K562 (cell line): ENCODE data around the gene C10orf71. TPM values are rescaled to one million over a fixed set of nuclear protein-coding genes. Genes with fewer than 3 reads are reported as not detected.

Experiments
- ATAC-seq: fragments of 200-7000 bp; cut with Tn5 transposase; 3 replicates; pipeline ENCODE4 v1.9.1; 2020; ENCODE audit warnings: moderate library complexity
- BruUV-seq: library from RNA; stranded (reverse); fragments of 400-500 nt; replicated peaks from 2 replicates; lab custom pipeline; 2021; lab: Mats Ljungman, UMichigan
- CTCF ChIA-PET: fragments of 300-600 bp; formaldehyde crosslinking; extraction: SDS; loops from one replicate; lab custom pipeline; 2021; ENCODE audit warnings: low intra/inter-chr PET ratio; lab: Yijun Ruan, JAX
- POLR2A ChIA-PET: fragments of 300-600, 350-650 bp; sonication (Branson Sonifier 250); formaldehyde crosslinking; extraction: SDS; loops from one replicate; lab custom pipeline; 2021; ENCODE audit warnings: antibody characterized with exemption, inconsistent platforms; lab: Yijun Ruan, JAX
- DNase-seq, 4 experiments: peaks; one replicate each; pipeline versions ENCODE4 v3.0.0 to v3.0.0-alpha.2; 2011 to 2018; ENCODE audit warnings: low spot score in 3 of 4, mixed read lengths in 3 of 4; ENCODE audit errors: extremely low read depth in 1 of 4
- FAIRE-seq: peaks from 2 replicates; lab custom pipeline; 2011; peaks lifted over from hg19 to GRCh38; lab: Jason Lieb, UNC
- H2AFZ ChIP-seq: 2 replicates; pipeline ENCODE4 v1.6.0; 2011; ENCODE audit warnings: low read depth, low read length, control low read depth, inconsistent platforms
- H3K27ac ChIP-seq: fragments of 200-600 bp; 3 replicates; pipeline ENCODE4 v1.8.0; 2011; ENCODE audit warnings: low read depth, mild to moderate bottlenecking, control low read depth, inconsistent platforms, low read length, moderate library complexity, mixed read lengths; ENCODE audit errors: extremely low read depth
- H3K27me3 ChIP-seq, 2 experiments: fragments of 300-600 bp in 1 of 2; 2 replicates in 1 of 2; 3 replicates in 1 of 2; pipeline versions ENCODE4 v1.6.0 to v1.8.0; 2011; ENCODE audit warnings: inconsistent platforms in 2 of 2, low read length in 2 of 2, mild to moderate bottlenecking in 1 of 2, mixed read lengths in 1 of 2, moderate library complexity in 1 of 2; ENCODE audit not compliant: control insufficient read depth in 2 of 2, insufficient read depth in 2 of 2
- H3K36me3 ChIP-seq: fragments of 300-600 bp; 3 replicates; pipeline ENCODE4 v1.8.0; 2011; ENCODE audit warnings: mild to moderate bottlenecking, low read length, inconsistent platforms; ENCODE audit not compliant: control insufficient read depth, insufficient read depth
- H3K4me1 ChIP-seq, 2 experiments: fragments of 200-600 bp in 1 of 2; replicated peaks in 1 of 2; 2 replicates in 1 of 2; 3 replicates in 1 of 2; pipeline versions ENCODE4 v1.5.1 to v1.8.0; 2011; ENCODE audit warnings: inconsistent platforms in 2 of 2, low read length in 2 of 2, mild to moderate bottlenecking in 1 of 2, mixed read lengths in 1 of 2, moderate library complexity in 1 of 2; ENCODE audit not compliant: control insufficient read depth in 2 of 2, insufficient read depth in 2 of 2
- H3K4me2 ChIP-seq: 2 replicates; pipeline ENCODE4 v1.6.1; 2011; ENCODE audit warnings: low read length, control low read depth, inconsistent platforms, mixed read lengths; ENCODE audit not compliant: insufficient read depth
- H3K4me3 ChIP-seq: fragments of 200-600 bp; sonication (generic), shearing (Covaris generic); 2 replicates; pipeline ENCODE4 v1.5.1; 2016; ENCODE audit warnings: control low read depth, inconsistent platforms
- H3K79me2 ChIP-seq: fragments of 200-600 bp; 3 replicates; pipeline ENCODE4 v1.8.0; 2011; ENCODE audit warnings: low read length, inconsistent platforms; ENCODE audit not compliant: control insufficient read depth, insufficient read depth
- H3K9ac ChIP-seq, 2 experiments: 2 replicates each; pipeline versions ENCODE4 v1.6.0 to v1.6.1; 2011; ENCODE audit warnings: low read depth in 2 of 2, low read length in 2 of 2, control low read depth in 1 of 2, inconsistent platforms in 1 of 2, mild to moderate bottlenecking in 1 of 2, mixed read lengths in 1 of 2; ENCODE audit not compliant: insufficient read depth in 1 of 2
- H3K9me1 ChIP-seq: one replicate; pipeline ENCODE4 v1.6.0; 2011; ENCODE audit warnings: inconsistent platforms, mild to moderate bottlenecking, low read length, moderate library complexity; ENCODE audit not compliant: control insufficient read depth, insufficient read depth
- H3K9me3 ChIP-seq: replicated peaks from 2 replicates; pipeline ENCODE4 v1.5.1; 2011; ENCODE audit warnings: low read depth, low read length, inconsistent platforms; ENCODE audit not compliant: control insufficient read depth, insufficient read depth
- H4K20me1 ChIP-seq: replicated peaks from 2 replicates; pipeline ENCODE4 v1.6.1; 2011; ENCODE audit warnings: low read length, inconsistent platforms, mixed read lengths; ENCODE audit not compliant: control insufficient read depth, insufficient read depth
- WGBS: fragments of 100-300 bp; shearing (Covaris generic); methylation state at CpG from one replicate; pipeline ENCODE4 v1.1.6; 2016; ENCODE audit warnings: low coverage, mixed read lengths; ENCODE audit not compliant: insufficient coverage; ENCODE audit errors: missing lambda C conversion rate; 5-methylcytosine and 5-hydroxymethylcytosine counted together
- in situ Hi-C: fragments of 300-500 bp; cut with MboI; formaldehyde crosslinking; loops from 4 replicates; pipeline ENCODE4 v1.15.0; 2018; ENCODE audit warnings: inconsistent platforms, mixed read lengths
- intact Hi-C: fragments of 100-400 bp; cut with micrococcal nuclease; formaldehyde crosslinking; loops from 2 replicates; pipeline ENCODE4 v1.14.2; 2022
- polyA plus RNA-seq, 8 experiments: library from polyadenylated mRNA; depleted of rRNA in 4 of 8; stranded (reverse) in 5 of 8; unstranded in 3 of 8; fragments of >200 nt; fragmentation: Nextera tagmentation in 2 of 8; fragmentation: Illumina TruSeq in 1 of 8; extraction: Ambion mirVana in 2 of 8; extraction: Trizol in 1 of 8; gene quantifications; 2 replicates each; pipeline versions ENCODE4 v1.2.1 to v1.2.3, GENCODE V29; 2011 to 2014; ENCODE audit warnings: inconsistent platforms in 1 of 8, missing spikeins in 1 of 8
- total RNA-seq, 7 experiments: library from RNA; depleted of rRNA in 6 of 7; stranded (reverse); fragments of >200 nt in 6 of 7; fragmentation: Illumina TruSeq in 2 of 7; extraction: Trizol in 2 of 7; gene quantifications; 2 replicates each; pipeline versions ENCODE4 v1.2.1 to v1.2.3, GENCODE V29; 2011 to 2021; ENCODE audit warnings: low replicate concordance in 1 of 7
- TF ChIP-seq, protein P1 (sequence below): sonication (generic); formaldehyde crosslinking; IDR thresholded peaks from 2 replicates; pipeline ENCODE4 v1.5.0; 2020; ENCODE audit warnings: missing genetic modification reagents
- TF ChIP-seq, protein P2 (sequence below): sonication (generic); formaldehyde crosslinking; IDR thresholded peaks from 2 replicates; pipeline ENCODE4 v1.8.0; 2023; ENCODE audit warnings: mild to moderate bottlenecking, missing genetic modification reagents

C10orf71 gene
- total and polyA plus RNA-seq, 9 of the 15 experiments (the other 6 are each of a cell fraction or from before 2014, with no cell fraction given), result 0.06 to 4.5 (median 1.3) TPM

DNA sequence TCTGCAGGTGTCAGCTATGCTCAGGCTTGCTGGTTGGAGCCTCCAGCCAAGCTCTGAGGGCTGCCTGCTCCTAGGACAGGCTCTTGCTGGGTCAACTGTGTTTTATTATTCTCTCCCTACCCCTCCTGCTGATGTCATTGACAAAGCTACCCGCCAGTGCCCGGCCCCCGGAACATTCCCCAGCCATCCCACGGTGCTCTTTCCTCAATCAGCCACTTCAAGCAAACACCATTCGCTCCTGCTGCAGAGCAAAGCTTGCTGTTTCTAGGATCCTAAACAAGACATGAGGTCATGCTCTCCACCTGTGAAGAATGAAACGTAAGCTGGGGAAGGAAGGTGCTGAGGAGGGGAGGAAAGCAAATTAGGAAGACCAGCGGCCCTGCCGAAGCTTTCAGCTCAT is 2.1 kb upstream of the C10orf71 start:
- H3K9me3 ChIP-seq, result no peaks in the 10 kb centered on the region
- ATAC-seq (no peak), FAIRE-seq (no peak), DNase-seq (no peak)
- H3K9me1 ChIP-seq, result no peaks in the 10 kb centered on the region
- in situ Hi-C loops, result no loop called here
- H3K4me1 ChIP-seq, result peaks cover 38 to 47% of the 10 kb centered on the region in 2 experiments
- 0 out of 2 replicates have a peak overlapping the region, but pooled peaks have one; percentile 2 for H3K4me2 ChIP-seq
- peaks cover 36% of the 10 kb centered on the region for H3K79me2 ChIP-seq
- WGBS, result 75% methylated on average over 8 of the region's 8 CpGs
- H3K27me3 ChIP-seq, result no peaks in the 10 kb centered on the region
- BruUV-seq, result no TSS peak
- no peak overlapping the region for H3K27ac ChIP-seq
- intact Hi-C loops, result no loop called here
- CTCF ChIA-PET, result no interaction called here
- no peaks in the 10 kb centered on the region for H3K36me3 ChIP-seq
- no peak overlapping the region for H3K9ac ChIP-seq
- H3K4me3 ChIP-seq, result no peak overlapping the region
- H4K20me1 ChIP-seq, result no peaks in the 10 kb centered on the region
- peak overlapping the region; percentile 53; the same call in 1 of the 2 replicates for H2AFZ ChIP-seq
- POLR2A ChIA-PET, result interaction anchor here (0.6 to 1.8 kb wide), 6 partner anchors 11 to 248 kb away, joined by 3 to 5 read pairs (median 4); no protein-coding TSS in a partner anchor
- TF ChIP-seq, protein P1, sequence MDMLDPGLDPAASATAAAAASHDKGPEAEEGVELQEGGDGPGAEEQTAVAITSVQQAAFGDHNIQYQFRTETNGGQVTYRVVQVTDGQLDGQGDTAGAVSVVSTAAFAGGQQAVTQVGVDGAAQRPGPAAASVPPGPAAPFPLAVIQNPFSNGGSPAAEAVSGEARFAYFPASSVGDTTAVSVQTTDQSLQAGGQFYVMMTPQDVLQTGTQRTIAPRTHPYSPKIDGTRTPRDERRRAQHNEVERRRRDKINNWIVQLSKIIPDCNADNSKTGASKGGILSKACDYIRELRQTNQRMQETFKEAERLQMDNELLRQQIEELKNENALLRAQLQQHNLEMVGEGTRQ (CRISPR knock-in tag), result 0 out of 2 replicates have a peak, but pooled peaks have one; percentile 2
- TF ChIP-seq, protein P2, sequence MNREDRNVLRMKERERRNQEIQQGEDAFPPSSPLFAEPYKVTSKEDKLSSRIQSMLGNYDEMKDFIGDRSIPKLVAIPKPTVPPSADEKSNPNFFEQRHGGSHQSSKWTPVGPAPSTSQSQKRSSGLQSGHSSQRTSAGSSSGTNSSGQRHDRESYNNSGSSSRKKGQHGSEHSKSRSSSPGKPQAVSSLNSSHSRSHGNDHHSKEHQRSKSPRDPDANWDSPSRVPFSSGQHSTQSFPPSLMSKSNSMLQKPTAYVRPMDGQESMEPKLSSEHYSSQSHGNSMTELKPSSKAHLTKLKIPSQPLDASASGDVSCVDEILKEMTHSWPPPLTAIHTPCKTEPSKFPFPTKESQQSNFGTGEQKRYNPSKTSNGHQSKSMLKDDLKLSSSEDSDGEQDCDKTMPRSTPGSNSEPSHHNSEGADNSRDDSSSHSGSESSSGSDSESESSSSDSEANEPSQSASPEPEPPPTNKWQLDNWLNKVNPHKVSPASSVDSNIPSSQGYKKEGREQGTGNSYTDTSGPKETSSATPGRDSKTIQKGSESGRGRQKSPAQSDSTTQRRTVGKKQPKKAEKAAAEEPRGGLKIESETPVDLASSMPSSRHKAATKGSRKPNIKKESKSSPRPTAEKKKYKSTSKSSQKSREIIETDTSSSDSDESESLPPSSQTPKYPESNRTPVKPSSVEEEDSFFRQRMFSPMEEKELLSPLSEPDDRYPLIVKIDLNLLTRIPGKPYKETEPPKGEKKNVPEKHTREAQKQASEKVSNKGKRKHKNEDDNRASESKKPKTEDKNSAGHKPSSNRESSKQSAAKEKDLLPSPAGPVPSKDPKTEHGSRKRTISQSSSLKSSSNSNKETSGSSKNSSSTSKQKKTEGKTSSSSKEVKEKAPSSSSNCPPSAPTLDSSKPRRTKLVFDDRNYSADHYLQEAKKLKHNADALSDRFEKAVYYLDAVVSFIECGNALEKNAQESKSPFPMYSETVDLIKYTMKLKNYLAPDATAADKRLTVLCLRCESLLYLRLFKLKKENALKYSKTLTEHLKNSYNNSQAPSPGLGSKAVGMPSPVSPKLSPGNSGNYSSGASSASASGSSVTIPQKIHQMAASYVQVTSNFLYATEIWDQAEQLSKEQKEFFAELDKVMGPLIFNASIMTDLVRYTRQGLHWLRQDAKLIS (CRISPR knock-in tag), result no peak
